ENCODE data around the gene OAT.

Gene OAT

DNA sequence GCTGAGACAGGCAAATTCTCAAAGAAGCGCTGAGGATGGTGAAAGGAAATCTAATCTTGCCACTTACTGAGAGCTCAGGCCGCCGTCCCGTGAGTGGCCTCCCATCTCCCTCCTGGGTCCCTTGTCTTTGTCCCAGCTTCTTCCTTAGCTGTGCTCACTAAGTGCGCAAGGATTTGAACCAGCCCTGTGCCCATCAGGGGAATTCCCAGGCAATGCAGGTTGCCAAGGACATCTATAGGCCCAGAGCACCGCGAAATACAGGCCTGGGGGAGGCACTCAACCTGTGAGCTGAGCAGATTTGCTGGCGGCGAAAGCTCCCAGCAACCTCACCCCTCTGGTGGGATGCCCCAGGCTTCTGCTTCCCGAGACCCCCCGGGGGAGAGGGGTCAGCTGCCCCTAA is 64.8 kb downstream of the OAT start:
- DNase-seq (ENCODE audit: low read depth), result no peak

DNA sequence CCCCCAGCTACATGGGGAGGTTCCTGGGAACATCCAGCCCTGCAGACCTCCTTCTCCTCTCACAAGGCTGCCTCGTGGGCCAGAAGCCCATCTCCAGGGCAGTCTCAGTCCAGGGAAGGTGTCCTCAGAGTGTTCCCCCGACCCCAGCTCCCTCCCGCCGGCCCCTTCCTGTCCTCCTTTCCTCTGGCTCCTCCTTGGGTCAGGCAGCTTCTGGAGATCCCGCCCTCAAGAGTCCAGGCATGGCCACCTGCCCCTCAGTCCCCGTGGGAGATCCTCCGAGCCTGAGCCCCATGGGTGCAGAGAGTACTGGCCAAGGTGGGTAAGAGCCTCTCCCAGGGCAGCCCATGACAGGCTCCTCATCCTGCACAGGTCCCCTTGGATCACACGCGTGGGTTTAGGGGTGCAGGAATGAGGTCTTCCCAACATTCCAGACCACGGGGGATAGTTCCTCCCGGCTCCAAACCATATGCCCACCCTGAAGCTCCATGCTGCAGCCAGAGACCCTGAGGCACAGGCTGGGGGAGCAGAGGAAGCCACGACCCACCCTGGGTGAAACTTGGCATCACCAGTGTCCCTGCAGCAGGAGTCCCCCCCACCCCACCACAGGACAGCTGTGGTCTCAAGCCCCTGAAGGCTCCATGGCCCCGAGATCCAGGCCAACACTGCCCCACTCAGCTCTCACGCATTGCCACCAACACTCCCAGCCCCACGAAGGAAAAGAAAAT is 65.5 kb downstream of the OAT start:
- DNase-seq (ENCODE audit: low read depth), result no peak

DNA sequence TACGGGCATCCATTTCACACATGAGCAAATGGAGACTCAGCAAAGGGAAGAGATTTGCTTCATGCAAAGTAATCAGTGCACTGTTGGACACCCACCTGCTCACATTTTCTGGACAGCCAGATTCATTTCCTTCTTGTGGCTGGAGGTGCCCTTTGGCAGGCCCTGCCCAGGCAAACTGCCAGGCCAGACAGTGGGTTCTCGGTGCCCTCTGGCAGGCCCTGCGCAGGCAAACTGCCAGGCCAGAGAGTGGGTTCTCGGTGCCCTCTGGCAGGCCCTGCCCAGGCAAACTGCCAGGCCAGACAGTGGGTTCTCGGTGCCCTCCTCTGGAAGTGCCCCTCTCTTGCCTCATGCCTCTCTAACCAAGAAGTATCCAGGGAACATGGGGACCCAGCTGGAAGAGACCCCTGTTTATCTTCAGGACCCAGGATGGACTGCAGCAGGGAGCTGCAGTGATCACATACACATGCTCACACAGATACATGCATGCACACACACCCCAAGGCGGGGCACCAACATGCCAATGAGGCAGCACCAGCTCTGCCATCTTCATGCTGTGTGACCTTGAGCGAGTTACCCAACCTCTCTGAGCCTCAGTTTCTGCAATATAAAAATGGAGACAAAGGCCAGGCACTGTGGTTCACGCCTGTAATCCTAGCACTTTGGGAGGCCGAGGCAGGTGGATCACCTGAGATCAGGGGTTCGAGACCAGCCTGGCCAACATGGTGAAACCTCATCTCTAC is 67.1 kb downstream of the OAT start:
- no peak for DNase-seq (ENCODE audit: low read depth)

- DNase-seq (ENCODE audit: low read depth), result no peak
These were observed 67.9 kb downstream of the OAT start for GRCh38 chr10:124350806-124351205.

DNA sequence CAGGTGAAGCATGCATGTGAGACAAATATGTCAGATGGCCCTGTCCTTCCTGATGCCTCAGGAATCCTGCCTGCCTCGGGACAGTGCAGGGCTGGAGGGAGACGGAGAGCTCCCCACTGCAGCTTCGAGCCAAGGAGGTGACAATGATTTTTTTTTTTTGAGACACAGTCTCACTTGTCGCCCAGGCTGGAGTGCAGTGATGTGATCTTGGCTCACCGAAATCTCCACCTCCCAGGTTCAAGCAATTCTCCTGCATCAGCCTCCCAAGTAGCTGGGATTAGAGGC is 68.8 kb downstream of the OAT start:
- DNase-seq (ENCODE audit: low read depth), result no peak

DNA sequence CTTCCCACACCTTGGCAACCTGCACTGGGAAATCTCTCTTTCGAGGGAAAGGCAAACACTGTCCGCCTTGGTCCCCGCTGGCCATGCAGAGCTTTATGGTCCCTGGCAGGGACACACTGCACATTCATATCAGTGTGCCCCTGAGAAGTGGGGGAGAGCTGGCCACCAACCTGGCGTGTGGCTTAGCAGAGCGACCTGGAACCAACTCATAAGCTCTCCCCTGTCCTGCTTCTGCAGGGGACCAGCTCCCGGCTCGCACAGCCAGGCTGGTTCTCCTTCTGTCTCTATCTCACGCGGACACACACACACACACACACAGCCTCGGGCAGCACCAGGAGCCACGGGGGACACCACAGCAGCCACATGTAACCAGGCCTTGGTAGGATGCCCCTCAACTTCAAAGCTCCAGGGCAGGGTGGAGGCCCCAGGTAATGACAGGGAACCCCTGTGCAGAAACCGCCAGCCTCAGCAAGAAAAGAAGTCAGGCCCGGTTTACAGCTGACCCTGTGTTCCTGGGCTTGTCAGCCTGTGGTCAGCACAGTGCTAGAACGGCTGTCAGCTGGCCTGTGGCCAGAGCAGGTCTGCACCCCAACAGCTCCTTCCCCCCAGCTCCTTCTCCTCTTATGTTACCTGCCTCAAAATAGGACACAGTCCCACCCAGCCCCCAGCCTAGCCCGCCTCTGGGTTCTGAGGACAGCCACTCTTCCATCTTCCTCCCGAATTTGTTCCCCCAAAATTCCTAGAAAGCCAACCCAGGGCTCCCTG is 69.3 kb downstream of the OAT start:
- no peak for DNase-seq (ENCODE audit: low read depth)

GRCh38 chr10:124348801-124349200 is 69.9 kb downstream of the OAT start:
- no peak for DNase-seq (ENCODE audit: low read depth)

GRCh38 chr10:124347956-124348355 is 70.8 kb downstream of the OAT start:
- no peak for DNase-seq (ENCODE audit: low read depth)

Measured in stimulated activated CD8-positive, alpha-beta memory T cell treated with anti-CD3 and anti-CD28 coated beads, Interleukin-15, amount 100 ng/mL, for 1 hour (primary cell).